H1 (cell line): ENCODE measurements around the gene ZDHHC8. TPM values are rescaled to one million over a fixed set of nuclear protein-coding genes. Genes with fewer than 3 reads are reported as not detected.

Source experiments
- CTCF ChIA-PET: fragments of 300-600 bp; sonication (Branson Sonifier 250); formaldehyde crosslinking; loops from one replicate; lab custom pipeline; 2021; ENCODE audit not compliant: partially characterized antibody; lab: Charles Lee
- POLR2A ChIA-PET: fragments of 300-600 bp; sonication (Branson Sonifier 250); formaldehyde crosslinking; loops from one replicate; lab custom pipeline; 2021; ENCODE audit warnings: inconsistent platforms; ENCODE audit not compliant: partially characterized antibody; lab: Charles Lee
- DNase-seq, 2 experiments: peaks; one replicate each; pipeline versions ENCODE4 v3.0.0 to v3.0.0-alpha.2; 2010 to 2022; ENCODE audit warnings: low spot score in 2 of 2, low read depth in 1 of 2, mixed read lengths in 1 of 2
- FAIRE-seq: peaks from 2 replicates; lab custom pipeline; 2011; peaks lifted over from hg19 to GRCh38; lab: Jason Lieb, UNC
- H2AFZ ChIP-seq: 2 replicates; pipeline ENCODE4 v1.8.1; 2012; ENCODE audit warnings: low read length, inconsistent platforms
- H2AK5ac ChIP-seq: 2 replicates; pipeline ENCODE4 v1.6.1; 2013; ENCODE audit warnings: low read depth, low read length
- H2BK120ac ChIP-seq: replicated peaks from 2 replicates; pipeline ENCODE3; 2013; ENCODE audit warnings: low read depth, low read length, inconsistent platforms
- H2BK12ac ChIP-seq: 2 replicates; pipeline ENCODE4 v1.6.1; 2013; ENCODE audit warnings: low read depth, low read length
- H2BK15ac ChIP-seq: 2 replicates; pipeline ENCODE4 v1.6.1; 2013; ENCODE audit warnings: low read length
- H2BK20ac ChIP-seq: 2 replicates; pipeline ENCODE4 v1.6.1; 2013; ENCODE audit warnings: low read length
- H2BK5ac ChIP-seq: 2 replicates; pipeline ENCODE4 v1.6.1; 2013; ENCODE audit warnings: low read depth, low read length
- H3K14ac ChIP-seq: 2 replicates; pipeline ENCODE4 v1.6.1; 2013; ENCODE audit warnings: inconsistent platforms; ENCODE audit not compliant: insufficient read length
- H3K18ac ChIP-seq: 2 replicates; pipeline ENCODE4 v1.6.1; 2013; ENCODE audit warnings: low read length; ENCODE audit errors: extremely low read depth
- H3K23ac ChIP-seq: 2 replicates; pipeline ENCODE4 v1.6.1; 2013; ENCODE audit warnings: inconsistent platforms; ENCODE audit not compliant: insufficient read length
- H3K23me2 ChIP-seq: 2 replicates; pipeline ENCODE4 v1.6.1; 2013; ENCODE audit warnings: low read depth, low read length
- H3K27ac ChIP-seq: 2 replicates; pipeline ENCODE4 v1.6.1; 2011; ENCODE audit warnings: low read depth, low read length, inconsistent platforms
- H3K27me3 ChIP-seq, 4 experiments: replicated peaks in 1 of 4; 1 replicate in 1 of 4; 2 replicates in 3 of 4; pipeline versions ENCODE4 v1.6.1 to v1.8.1; 2011 to 2013; ENCODE audit warnings: low read length in 3 of 4, mild to moderate bottlenecking in 3 of 4, inconsistent platforms in 2 of 4, mixed read lengths in 2 of 4, moderate library complexity in 1 of 4; ENCODE audit not compliant: control insufficient read depth in 3 of 4, insufficient read depth in 3 of 4; ENCODE audit errors: extremely low read depth in 1 of 4
- H3K36me3 ChIP-seq, 4 experiments: 2 replicates each; pipeline versions ENCODE4 v1.6.1 to v1.8.1; 2011 to 2013; ENCODE audit warnings: mild to moderate bottlenecking in 4 of 4, low read length in 3 of 4, moderate library complexity in 2 of 4, control low read depth in 1 of 4, inconsistent platforms in 1 of 4; ENCODE audit not compliant: insufficient read depth in 4 of 4, control insufficient read depth in 2 of 4
- H3K4ac ChIP-seq: replicated peaks from 2 replicates; pipeline ENCODE3; 2013; ENCODE audit warnings: low read length, low read depth, mixed read lengths, inconsistent platforms; ENCODE audit not compliant: insufficient read length
- H3K4me1 ChIP-seq, 4 experiments: replicated peaks in 1 of 4; 1 replicate in 1 of 4; 2 replicates in 3 of 4; pipeline versions ENCODE4 v1.6.1 to v1.8.1; 2011 to 2013; ENCODE audit warnings: low read length in 3 of 4, inconsistent platforms in 2 of 4, mixed read lengths in 1 of 4; ENCODE audit not compliant: insufficient read depth in 4 of 4, control insufficient read depth in 3 of 4
- H3K4me2 ChIP-seq, 2 experiments: 2 replicates each; pipeline versions ENCODE4 v1.6.1 to v1.8.1; 2011 to 2013; ENCODE audit warnings: low read depth in 2 of 2, low read length in 2 of 2, control low read depth in 1 of 2, inconsistent platforms in 1 of 2, mild to moderate bottlenecking in 1 of 2; ENCODE audit not compliant: insufficient read depth in 1 of 2
- H3K4me3 ChIP-seq, 4 experiments: fragments of 200-600, 300-600 bp in 1 of 4; sonication (generic), shearing (Covaris generic), sonication (Bioruptor Twin) in 1 of 4; 2 replicates each; pipeline versions ENCODE4 v1.5.1 to v1.8.1; 2011 to 2016; ENCODE audit warnings: low read length in 4 of 4, low read depth in 3 of 4, control low read depth in 2 of 4, inconsistent platforms in 2 of 4, mild to moderate bottlenecking in 2 of 4, mixed read lengths in 1 of 4, moderate library complexity in 1 of 4; ENCODE audit not compliant: insufficient read depth in 2 of 4; ENCODE audit errors: extremely low read depth in 1 of 4
- H3K56ac ChIP-seq: replicated peaks from 2 replicates; pipeline ENCODE3; 2013; ENCODE audit warnings: low read depth, mild to moderate bottlenecking, mixed read lengths, low read length, inconsistent platforms; ENCODE audit not compliant: insufficient read length
- H3K79me1 ChIP-seq: 2 replicates; pipeline ENCODE4 v1.6.1; 2013; ENCODE audit warnings: low read depth, low read length, control low read depth
- H3K79me2 ChIP-seq, 2 experiments: 2 replicates each; pipeline versions ENCODE4 v1.6.1 to v1.8.1; 2012 to 2013; ENCODE audit warnings: low read length in 2 of 2, mild to moderate bottlenecking in 2 of 2, inconsistent platforms in 1 of 2; ENCODE audit not compliant: insufficient read depth in 2 of 2, control insufficient read depth in 1 of 2
- H3K9ac ChIP-seq, 4 experiments: replicated peaks in 1 of 4; 1 replicate in 1 of 4; 2 replicates in 3 of 4; pipeline versions ENCODE4 v1.6.1 to v1.8.1; 2011 to 2013; ENCODE audit warnings: low read depth in 3 of 4, low read length in 3 of 4, control low read depth in 2 of 4, mild to moderate bottlenecking in 2 of 4, moderate library complexity in 2 of 4, inconsistent platforms in 1 of 4; ENCODE audit errors: extremely low read depth in 1 of 4
- H3K9me3 ChIP-seq, 2 experiments: 2 replicates each; pipeline versions ENCODE4 v1.6.1 to v1.8.1; 2012 to 2013; ENCODE audit warnings: mild to moderate bottlenecking in 2 of 2, moderate library complexity in 2 of 2, control low read depth in 1 of 2, inconsistent platforms in 1 of 2, low read depth in 1 of 2, low read length in 1 of 2, mixed read lengths in 1 of 2; ENCODE audit not compliant: insufficient read depth in 2 of 2
- H4K20me1 ChIP-seq, 2 experiments: replicated peaks in 1 of 2; 2 replicates each; pipeline versions ENCODE3 to v1.8.1; 2011 to 2013; ENCODE audit warnings: inconsistent platforms in 2 of 2, low read length in 2 of 2, mild to moderate bottlenecking in 1 of 2; ENCODE audit not compliant: insufficient read depth in 2 of 2, control insufficient read depth in 1 of 2
- H4K5ac ChIP-seq: 2 replicates; pipeline ENCODE4 v1.6.1; 2013; ENCODE audit warnings: low read length, low read depth, mixed read lengths, inconsistent platforms; ENCODE audit not compliant: insufficient read length
- H4K8ac ChIP-seq: 2 replicates; pipeline ENCODE4 v1.8.0; 2013; ENCODE audit warnings: mild to moderate bottlenecking, moderate library complexity, low read length, inconsistent platforms; ENCODE audit not compliant: insufficient read depth; ENCODE audit errors: extremely low read depth
- H4K91ac ChIP-seq: replicated peaks from 2 replicates; pipeline ENCODE3; 2013; ENCODE audit warnings: low read length, mixed read lengths, inconsistent platforms; ENCODE audit not compliant: insufficient read length
- ASH2L ChIP-seq: fragments of 200-600, 300-600 bp; sonication (generic); IDR thresholded peaks from one replicate; pipeline ENCODE4 v1.7.1; 2017; ENCODE audit warnings: low read length
- EGR1 ChIP-seq: IDR thresholded peaks from 2 replicates; pipeline ENCODE4 v1.6.1; 2011; ENCODE audit warnings: low read depth, low read length, borderline replicate concordance
- FOSL1 ChIP-seq: IDR thresholded peaks from 2 replicates; pipeline ENCODE4 v1.6.1; 2011; ENCODE audit warnings: mild to moderate bottlenecking, low read depth, low read length, moderate library complexity; ENCODE audit not compliant: insufficient read depth
- HDAC2 ChIP-seq, 2 experiments: fragments of 300-600 bp in 1 of 2; sonication (generic) in 1 of 2; IDR thresholded peaks; 2 replicates each; pipeline ENCODE4 v1.6.1; 2011 to 2012; ENCODE audit warnings: low read depth in 2 of 2, low read length in 2 of 2, mild to moderate bottlenecking in 2 of 2, moderate library complexity in 2 of 2, borderline replicate concordance in 1 of 2, inconsistent platforms in 1 of 2
- POLR2A ChIP-seq, 2 experiments: IDR thresholded peaks; 1 replicate in 1 of 2; 2 replicates in 1 of 2; pipeline ENCODE4 v1.6.1; 2011; ENCODE audit warnings: low read depth in 2 of 2, low read length in 2 of 2, mild to moderate bottlenecking in 2 of 2; ENCODE audit errors: control extremely low read depth in 1 of 2
- RBBP5 ChIP-seq: IDR thresholded peaks from 2 replicates; pipeline ENCODE4 v1.7.1; 2012; ENCODE audit warnings: low read depth, mild to moderate bottlenecking, inconsistent platforms, low read length, moderate library complexity, borderline replicate concordance
- SIX5 ChIP-seq: IDR thresholded peaks from 2 replicates; pipeline ENCODE4 v1.6.1; 2011; ENCODE audit warnings: mild to moderate bottlenecking, low read depth, low read length
- WGBS, 2 experiments: shearing (Covaris generic) in 1 of 2; methylation state at CpG; one replicate each; pipeline versions ENCODE4 v1.1.6 to v1.1.7; 2013 to 2015; ENCODE audit warnings: low lambda C conversion rate in 2 of 2, mixed read lengths in 2 of 2, inconsistent platforms in 1 of 2, low coverage in 1 of 2, missing lambda C conversion rate in 1 of 2; ENCODE audit not compliant: insufficient replicate concordance in 2 of 2, insufficient coverage in 1 of 2, insufficient read length in 1 of 2; ENCODE audit errors: extremely low coverage in 1 of 2, missing lambda C conversion rate in 1 of 2; 5-methylcytosine and 5-hydroxymethylcytosine counted together
- polyA plus RNA-seq, 7 experiments: library from polyadenylated mRNA; depleted of rRNA in 3 of 7; stranded (reverse) in 5 of 7; unstranded in 2 of 7; fragments of >200 nt in 5 of 7; fragments of 200-250 nt in 2 of 7; gene quantifications; 1 replicate in 5 of 7; 2 replicates in 1 of 7; 4 replicates in 1 of 7; pipeline versions ENCODE4 v1.2.1 to v1.2.3, GENCODE V29; 2011 to 2013; ENCODE audit warnings: missing spikeins in 2 of 7, mixed read lengths in 2 of 7
- total RNA-seq: library from RNA; stranded (reverse); fragmentation: NEBNext Ultra II Directional; extraction: Animal tissue kit (Norgen Biotek cat#: 25700); gene quantifications from 2 replicates; pipeline ENCODE4 v1.2.1, GENCODE V29; 2021
- TF ChIP-seq, protein P1 (sequence below), 3 experiments: IDR thresholded peaks; 1 replicate in 2 of 3; 2 replicates in 1 of 3; pipeline versions ENCODE4 v1.5.1 to v1.6.1; 2011; ENCODE audit warnings: low read length in 3 of 3, mild to moderate bottlenecking in 3 of 3, inconsistent platforms in 2 of 3, low read depth in 1 of 3, moderate library complexity in 1 of 3; ENCODE audit not compliant: insufficient read depth in 1 of 3; ENCODE audit errors: control extremely low read depth in 1 of 3

The ZDHHC8 gene
- total and polyA plus RNA-seq, 2 of the 8 experiments (the other 6 are each of a cell fraction or from before 2014, with no cell fraction given), result 18.6 to 65.6 TPM

DNA sequence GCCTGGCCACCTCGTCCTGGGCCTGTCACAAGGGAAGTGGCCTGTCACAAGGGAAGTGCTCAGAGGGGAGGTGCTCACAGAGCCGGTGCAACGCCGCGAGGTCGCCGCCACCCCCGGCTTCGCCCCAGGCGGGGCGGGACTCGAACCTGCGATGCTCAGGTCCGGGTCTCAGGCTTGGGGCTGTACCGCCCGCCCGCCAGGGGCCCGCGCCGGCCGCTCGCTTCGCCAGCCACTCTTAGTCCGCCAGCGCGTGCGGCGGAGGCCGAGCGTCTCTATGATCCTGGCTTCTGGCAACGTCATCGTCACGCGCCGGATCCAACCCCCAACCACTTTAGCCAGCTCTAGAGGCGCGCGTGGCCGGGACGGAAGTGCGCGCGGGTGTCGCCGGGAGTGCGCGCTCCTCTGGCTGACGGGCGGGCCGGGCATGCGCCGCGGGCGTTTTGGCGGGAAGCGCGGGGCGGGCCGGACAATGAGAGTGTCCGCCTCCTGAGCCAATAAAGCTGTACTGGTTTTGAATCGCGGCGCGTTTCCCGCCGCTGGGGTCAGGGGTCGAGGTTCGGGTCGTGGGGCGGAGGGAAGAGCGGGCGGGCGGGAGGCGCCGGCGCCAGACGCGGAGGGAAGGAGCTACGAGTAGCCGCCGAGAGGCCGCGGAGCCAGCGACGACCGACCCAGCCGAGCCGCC lies 14.5 kb upstream of the ZDHHC8 start, which contains the start of gene TRMT2A:
TSS of gene TRMT2A (minus strand) at position 276 of the 682 bp plus-strand sequence. CDS start 320 bp downstream, outside the sequence.
- Histone ChIP-seq H3K23me2 (no peaks in the 10 kb centered on the region; the same call in 1 of the 2 replicates), H3K9me3 (no peaks in the 10 kb centered on the region), H3K79me2 (peaks cover 34 to 62% of the 10 kb centered on the region in 2 experiments), H3K9ac (peak within 1 kb of the TSS; percentile 94 to 99 (median 97)), H4K20me1 (peaks cover 14 to 15% of the 10 kb centered on the region in 2 experiments), H4K5ac (peak within 1 kb of the TSS; percentile 93), H3K23ac (no peak within 1 kb of the TSS), H3K4me3 (peak within 1 kb of the TSS; percentile 89 to 99 (median 98)), H3K4ac (peak within 1 kb of the TSS; percentile 97), H3K36me3 (peaks cover 33 to 49% (median 39%) of the 10 kb centered on the region in 4 experiments), H3K56ac (peak within 1 kb of the TSS; percentile 94), H2BK5ac (peak within 1 kb of the TSS; percentile 90), H2BK12ac (no peak within 1 kb of the TSS), H2BK20ac (no peak within 1 kb of the TSS), H4K91ac (peak within 1 kb of the TSS; percentile 95), H3K4me2 (peak within 1 kb of the TSS; percentile 68 to 92), H3K27me3 (no peaks in the 10 kb centered on the region), H4K8ac (peak within 1 kb of the TSS; percentile 96), H2AK5ac (peak within 1 kb of the TSS; percentile 43; the same call in 1 of the 2 replicates), H3K79me1 (peaks cover 7% of the 10 kb centered on the region; the same call in 1 of the 2 replicates), H2BK120ac (peak within 1 kb of the TSS; percentile 76), H2AFZ (no peak within 1 kb of the TSS), H3K27ac (peak within 1 kb of the TSS; percentile 93), H3K18ac (peak within 1 kb of the TSS; percentile 90), H3K4me1 (peaks cover 0 to 12% (median 5%) of the 10 kb centered on the region in 4 experiments; a peak in 5 of 7 replicates), H2BK15ac (no peak within 1 kb of the TSS; the same call in 1 of the 2 replicates), H3K14ac (no peak within 1 kb of the TSS)
- no peak for FAIRE-seq
- ChIA-PET CTCF (interaction anchor here (0.9 to 2.1 kb wide), 4 partner anchors 9 to 144 kb away, joined by 3 to 8 read pairs (median 5); no protein-coding TSS in a partner anchor), POLR2A (interaction anchor here (1.0 to 22.7 kb wide), 12 partner anchors 11 to 159 kb away, joined by 3 to 598 read pairs (median 6); partner anchors contain the start of genes DGCR8 and ZDHHC8)
- DNase-seq, result peak; percentile 92 to 98
- 1% methylated on average over 56 of the region's 88 CpGs; no CpG with 5 or more reads in 1 of the 2 experiments for WGBS, 2 experiments
- TF ChIP-seq POLR2A (IDR thresholded peaks at IDR 0.05; ENCODE audit: control extremely low read depth in 1 of 2, low read depth in 2 of 2, low read length in 2 of 2) (peak; percentile 22 to 44; a peak in 2 of 3 replicates), SIX5 (peak; percentile 20; the same call in 1 of the 2 replicates), FOSL1 (no peak), RBBP5 (peak; percentile 72; the same call in 1 of the 2 replicates), ASH2L (no peak), HDAC2 (IDR thresholded peaks at IDR 0.05; ENCODE audit: borderline replicate concordance in 1 of 2, low read depth in 2 of 2, low read length in 2 of 2) (no peak), EGR1 (no peak)
- TF ChIP-seq, protein P1, sequence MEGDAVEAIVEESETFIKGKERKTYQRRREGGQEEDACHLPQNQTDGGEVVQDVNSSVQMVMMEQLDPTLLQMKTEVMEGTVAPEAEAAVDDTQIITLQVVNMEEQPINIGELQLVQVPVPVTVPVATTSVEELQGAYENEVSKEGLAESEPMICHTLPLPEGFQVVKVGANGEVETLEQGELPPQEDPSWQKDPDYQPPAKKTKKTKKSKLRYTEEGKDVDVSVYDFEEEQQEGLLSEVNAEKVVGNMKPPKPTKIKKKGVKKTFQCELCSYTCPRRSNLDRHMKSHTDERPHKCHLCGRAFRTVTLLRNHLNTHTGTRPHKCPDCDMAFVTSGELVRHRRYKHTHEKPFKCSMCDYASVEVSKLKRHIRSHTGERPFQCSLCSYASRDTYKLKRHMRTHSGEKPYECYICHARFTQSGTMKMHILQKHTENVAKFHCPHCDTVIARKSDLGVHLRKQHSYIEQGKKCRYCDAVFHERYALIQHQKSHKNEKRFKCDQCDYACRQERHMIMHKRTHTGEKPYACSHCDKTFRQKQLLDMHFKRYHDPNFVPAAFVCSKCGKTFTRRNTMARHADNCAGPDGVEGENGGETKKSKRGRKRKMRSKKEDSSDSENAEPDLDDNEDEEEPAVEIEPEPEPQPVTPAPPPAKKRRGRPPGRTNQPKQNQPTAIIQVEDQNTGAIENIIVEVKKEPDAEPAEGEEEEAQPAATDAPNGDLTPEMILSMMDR (IDR thresholded peaks at IDR 0.05; ENCODE audit: control extremely low read depth in 1 of 3, insufficient read depth in 1 of 3, low read depth in 1 of 3, low read length in 3 of 3), result peak; percentile 19 to 23 (median 23)
